ENCODE data around the gene ZNF581.

Gene ZNF581

DNA sequence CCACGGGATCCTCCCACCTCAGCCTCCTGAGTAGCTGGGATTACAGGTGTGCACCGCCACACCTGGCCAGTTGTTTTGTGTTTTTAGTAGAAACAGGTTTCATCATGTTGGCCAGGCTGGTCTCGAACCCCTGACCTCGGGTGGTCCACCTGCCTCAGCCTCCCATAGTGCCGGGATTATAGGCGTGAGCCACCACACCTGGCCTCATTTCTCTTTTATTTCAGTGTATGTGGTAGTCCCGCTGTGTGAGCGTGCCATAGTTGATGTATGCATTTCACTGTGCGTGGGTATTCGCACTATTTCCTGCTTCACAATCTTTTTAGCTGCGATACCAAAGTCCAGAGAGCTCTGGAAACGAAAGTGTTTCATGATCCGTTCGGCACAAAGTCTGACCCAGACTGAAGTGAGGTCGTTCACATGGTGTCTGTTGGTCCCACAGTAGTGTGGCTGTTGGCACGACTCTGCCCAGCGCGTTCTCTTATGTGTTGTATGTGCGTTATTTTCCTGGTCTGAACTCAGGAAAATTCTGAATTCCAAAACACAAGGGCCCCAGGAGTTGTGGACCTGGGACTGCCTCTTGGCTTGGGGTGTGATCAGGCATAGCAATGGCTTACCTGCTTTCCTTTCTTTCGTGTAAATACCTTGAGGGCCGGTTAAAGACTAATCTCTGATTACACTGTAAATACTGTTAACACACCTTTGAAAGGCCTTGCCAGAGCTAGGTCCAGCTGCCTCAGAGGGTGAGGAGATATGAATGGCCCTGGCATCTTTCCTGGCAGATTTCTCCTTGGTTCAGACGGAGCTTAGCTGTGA is 40.2 kb downstream of the ZNF581 start:
- DNase-seq: no peak

GRCh38 chr19:55684946-55685681 is 41.7 kb downstream of the ZNF581 start:
- DNase-seq: no peak

- DNase-seq: no peak
Measured at GRCh38 chr19:55685776-55686175, 42.3 kb downstream of the ZNF581 start.

DNA sequence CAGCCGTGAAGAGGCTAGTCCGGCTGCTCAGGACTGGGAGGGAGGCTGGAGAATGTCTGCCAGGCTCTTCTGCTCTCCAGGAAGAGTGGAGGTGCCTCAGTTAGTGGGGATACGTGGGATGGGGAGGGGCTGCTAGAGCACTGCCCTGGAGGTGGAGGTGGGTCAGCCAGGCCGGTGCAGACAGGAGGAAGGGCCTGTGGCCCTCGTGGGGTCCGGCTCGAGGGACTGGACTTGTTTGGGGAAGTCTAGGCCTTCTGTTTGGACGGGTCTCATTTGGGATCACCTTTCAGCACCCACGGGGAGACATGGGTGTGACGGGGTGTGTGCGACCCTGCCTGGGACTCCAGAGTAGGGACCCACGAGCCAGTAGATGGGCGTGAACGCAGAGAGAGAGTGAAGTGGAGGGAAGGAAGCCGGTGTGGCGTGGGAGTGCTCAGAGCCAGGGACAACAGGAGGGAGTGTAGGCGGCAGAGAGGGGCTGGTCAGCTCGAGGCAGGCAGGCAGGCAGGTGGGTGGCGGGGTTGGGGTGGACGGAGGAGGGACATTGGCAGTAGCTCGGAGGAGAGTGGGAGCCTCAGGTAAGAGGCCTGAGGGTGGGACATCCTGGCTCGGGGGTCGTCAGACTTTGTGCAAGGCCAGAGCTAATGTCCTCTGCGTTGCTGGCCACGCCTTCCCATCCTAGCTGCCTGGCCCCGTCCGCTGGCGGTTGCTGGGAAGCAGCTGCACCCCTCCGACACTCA is 43.0 kb downstream of the ZNF581 start:
- no peak for DNase-seq

GRCh38 chr19:55687281-55688201 is 44.1 kb downstream of the ZNF581 start:
- DNase-seq: no peak

GRCh38 chr19:55688422-55689218 is 45.2 kb downstream of the ZNF581 start:
- no peak for DNase-seq

DNA sequence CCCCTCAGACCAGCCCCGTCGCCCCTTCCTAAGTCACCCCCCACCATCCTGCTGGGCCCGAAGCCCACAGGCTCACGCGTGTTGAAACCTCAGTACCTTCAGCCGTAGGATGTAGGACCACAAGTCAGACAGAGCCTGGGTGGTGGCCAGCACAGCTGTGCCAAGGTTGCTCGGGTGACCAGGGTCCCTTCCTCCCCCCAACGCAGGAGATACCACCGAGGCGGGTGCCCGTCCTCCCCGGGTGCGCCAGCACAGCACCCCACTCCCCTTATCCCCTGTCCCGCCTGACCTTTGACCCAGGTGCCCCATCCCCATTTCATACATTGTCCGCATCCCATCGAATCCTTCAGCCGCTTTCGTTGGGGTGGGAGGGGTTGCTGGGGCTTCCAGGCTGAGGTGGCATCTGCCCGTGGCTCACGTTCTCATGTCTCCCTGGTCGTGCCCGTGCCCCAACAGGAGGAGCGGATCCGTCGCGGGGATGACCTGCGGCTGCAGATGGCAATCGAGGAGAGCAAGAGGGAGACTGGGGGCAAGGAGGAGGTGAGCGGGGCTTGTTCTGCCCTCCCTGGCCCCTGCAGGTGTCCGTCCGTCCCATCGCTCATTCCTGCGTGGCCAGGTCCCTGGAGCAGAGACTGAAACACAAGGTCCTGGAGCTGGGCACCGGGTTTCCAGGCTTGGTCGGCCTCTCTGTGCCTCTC is 46.1 kb downstream of the ZNF581 start:
- DNase-seq: no peak

DNA sequence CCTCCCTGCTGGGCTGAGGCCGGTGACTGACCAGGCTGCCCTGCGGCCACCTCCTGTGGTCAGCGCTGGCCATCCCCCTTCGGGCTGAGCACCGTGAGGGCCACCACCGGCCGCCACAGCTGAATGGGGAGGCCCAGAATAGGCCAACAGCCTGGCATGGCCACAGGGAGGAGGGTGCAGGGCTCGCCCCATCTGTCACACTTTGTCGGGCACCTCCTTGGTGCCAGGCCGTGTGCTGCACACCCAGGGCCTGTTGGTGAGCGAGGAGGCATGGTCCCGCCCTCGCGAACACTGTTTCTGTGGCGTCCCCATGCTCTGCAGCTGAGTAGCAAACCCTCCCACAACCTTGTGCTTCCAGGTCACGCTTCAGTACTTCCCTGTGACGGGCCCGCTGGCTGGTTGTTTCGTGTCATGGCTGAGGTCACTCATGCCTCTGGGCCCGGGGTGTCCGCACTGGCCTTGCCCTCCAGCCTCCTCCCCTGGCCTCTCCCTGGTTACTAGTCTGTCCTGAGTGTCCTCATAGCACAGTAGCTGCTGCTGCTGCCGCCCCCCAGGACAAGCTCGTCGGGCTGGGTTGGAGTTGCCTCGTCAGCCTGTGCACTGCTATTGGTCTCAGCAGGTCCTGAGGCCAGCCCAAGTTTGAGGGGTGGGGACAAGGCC is 46.8 kb downstream of the ZNF581 start:
- no peak for DNase-seq

DNA sequence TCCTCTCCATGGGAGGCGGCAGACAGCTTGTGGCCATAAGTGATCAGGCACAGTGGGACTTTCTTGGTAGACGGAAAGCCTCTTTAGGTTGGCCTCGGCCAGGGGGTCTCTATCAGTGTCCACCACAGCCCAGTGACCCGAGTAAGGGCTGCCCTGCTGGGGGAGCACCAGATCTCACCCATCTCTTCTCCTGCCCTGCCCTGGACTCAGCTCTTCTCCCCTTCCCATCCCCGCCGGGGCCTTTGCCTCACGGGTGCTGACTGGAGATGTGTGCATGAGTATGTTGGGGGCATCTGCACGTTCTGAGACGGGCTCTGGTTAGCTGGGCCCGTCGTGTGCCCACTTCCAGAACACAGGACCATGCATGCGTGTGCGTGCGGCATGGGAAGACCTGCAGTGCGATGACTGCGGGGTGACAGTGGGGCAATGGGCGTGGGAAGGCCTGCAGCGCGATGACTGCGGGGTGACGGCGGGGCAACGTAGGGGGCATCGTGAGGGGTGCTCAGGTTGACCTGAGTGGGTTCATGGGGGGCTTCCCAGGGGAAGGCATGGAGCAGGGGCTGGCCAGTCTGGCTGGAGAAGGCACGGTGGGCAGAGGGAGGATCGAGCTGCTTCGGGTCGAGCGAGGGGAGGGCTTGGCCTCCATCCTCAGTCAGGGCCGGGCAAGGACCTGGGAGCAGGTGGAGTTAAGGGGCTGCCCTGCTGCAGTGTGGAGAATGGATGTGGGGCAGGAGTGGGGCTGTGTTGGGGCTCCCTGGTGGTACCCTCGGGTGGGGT is 47.5 kb downstream of the ZNF581 start:
- no peak for DNase-seq

DNA sequence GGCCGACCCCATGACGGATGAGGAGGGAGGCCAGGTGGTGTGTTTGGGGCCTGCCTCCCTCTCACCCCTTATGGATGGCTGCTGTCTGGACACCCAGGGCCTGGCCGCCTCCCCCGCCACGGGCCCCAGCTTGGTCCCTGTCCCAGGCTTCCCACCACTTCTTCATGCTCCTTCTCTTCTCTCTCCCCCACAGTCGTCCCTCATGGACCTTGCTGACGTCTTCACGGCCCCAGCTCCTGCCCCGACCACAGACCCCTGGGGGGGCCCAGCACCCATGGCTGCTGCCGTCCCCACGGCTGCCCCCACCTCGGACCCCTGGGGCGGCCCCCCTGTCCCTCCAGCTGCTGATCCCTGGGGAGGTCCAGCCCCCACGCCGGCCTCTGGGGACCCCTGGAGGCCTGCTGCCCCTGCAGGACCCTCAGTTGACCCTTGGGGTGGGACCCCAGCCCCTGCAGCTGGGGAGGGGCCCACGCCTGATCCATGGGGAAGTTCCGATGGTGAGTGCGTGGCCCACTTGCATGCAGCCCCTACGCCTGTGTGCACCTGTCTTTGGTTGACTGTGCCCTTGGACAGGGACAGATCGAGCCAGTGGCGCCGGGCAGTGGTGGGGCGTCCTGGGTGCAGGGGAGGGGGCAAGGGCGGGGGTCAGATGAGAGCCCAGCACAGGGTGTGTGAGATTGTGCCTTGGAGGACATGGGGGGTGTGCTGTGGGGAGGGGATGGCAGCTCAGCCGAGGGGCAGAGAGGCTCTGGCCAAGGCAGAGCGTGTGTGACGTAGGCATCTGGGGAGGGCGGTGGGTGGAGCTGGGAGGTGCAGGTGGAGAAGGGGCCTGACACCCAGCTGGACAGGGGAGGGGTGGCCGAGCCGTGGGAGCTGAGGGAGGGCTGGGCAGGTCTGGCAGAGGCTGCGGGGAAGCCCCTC is 48.4 kb downstream of the ZNF581 start:
- no peak for DNase-seq

- DNase-seq: no peak
Measured at GRCh38 chr19:55692681-55693081, 49.2 kb downstream of the ZNF581 start.

DNA sequence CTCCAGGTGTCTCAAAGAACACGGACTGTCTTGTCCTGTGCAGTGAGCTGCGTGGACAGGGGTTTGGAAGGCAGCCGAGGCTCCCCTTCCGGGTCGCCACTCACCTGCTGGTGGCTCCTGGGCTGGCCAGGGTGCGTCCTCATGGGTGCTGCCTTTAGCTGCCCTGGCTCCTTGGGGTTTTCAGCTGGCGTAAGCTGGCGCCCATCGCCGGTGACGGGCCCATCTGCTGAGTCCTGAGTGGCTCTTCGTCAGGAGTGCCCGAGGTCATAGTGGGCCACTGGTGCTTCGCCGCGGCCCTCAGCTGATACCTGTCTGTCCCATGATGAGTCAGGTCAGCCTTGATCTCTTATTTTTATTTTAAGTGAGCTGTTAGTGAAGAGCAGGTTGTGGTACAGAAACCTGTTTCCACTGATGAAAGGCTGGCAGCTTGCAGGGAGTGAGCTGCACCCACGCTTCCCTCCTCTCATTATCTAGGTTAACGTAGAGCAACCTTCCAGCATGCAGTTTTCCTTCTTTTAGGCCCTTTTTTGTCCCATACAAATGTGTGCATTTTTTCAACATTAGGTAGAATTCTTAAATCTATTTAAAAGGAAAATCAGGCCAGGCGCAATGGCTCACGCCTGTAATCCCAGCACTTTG is 50.0 kb downstream of the ZNF581 start:
- no peak for DNase-seq

DNA sequence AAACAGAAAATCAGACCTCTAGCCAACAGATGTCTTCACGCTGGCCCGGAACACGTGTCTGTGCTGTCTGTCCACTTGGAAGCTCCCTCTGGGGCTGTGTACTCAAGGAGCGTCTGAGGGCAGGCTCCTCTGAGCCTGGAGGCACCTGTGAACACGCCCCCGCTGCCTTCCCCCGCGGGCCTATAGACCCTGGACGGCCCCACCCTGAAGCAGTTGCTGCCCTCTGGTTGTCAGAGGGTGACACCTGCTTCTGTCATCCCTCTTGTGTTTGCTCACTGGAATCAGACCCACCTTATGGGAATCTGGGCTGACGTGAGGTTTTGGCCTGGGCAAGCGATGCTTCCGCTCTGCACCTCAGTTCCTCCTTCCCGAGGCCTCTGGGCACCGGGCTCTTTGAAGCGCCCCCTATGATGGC is 50.8 kb downstream of the ZNF581 start:
- no peak for DNase-seq

DNA sequence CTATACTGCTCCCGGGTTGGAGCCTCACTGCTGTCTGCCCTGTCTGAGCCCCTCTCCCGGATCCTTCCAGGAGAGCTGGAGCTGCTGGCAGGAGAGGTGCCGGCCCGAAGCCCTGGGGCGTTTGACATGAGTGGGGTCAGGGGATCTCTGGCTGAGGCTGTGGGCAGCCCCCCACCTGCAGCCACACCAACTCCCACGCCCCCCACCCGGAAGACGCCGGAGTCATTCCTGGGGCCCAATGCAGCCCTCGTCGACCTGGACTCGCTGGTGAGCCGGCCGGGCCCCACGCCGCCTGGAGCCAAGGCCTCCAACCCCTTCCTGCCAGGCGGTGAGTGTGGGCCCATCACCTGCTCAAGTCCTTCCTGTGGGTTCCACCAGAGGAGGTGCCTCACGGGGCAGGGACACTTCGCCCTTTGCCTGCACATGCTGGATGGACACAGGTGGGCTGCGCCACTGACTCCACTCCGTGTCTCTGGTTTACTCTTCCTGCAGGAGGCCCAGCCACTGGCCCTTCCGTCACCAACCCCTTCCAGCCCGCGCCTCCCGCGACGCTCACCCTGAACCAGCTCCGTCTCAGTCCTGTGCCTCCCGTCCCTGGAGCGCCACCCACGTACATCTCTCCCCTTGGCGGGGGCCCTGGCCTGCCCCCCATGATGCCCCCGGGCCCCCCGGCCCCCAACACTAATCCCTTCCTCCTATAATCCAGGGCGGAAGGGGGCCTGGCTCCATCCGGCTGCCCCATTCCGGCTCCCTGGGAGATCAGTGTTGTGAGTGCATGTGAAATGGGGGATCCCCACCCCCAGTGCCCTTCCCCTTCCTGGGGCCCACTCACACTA is 51.4 kb downstream of the ZNF581 start:
- DNase-seq: no peak
